GM12878 (cell line): ENCODE data around the gene IGF2R. TPM values are rescaled to one million over a fixed set of nuclear protein-coding genes. Genes with fewer than 3 reads are reported as not detected.

Experiments used
- ATAC-seq: fragments of 200-7000 bp; cut with Tn5 transposase; 3 replicates; pipeline ENCODE4 v1.9.1; 2020; ENCODE audit warnings: mild to moderate bottlenecking, moderate library complexity
- BruUV-seq: library from RNA; stranded (reverse); fragments of 400-500 nt; replicated peaks from 2 replicates; lab custom pipeline; 2021; lab: Mats Ljungman, UMichigan
- CTCF ChIA-PET: fragments of 300-600 bp; sonication (Branson Sonifier 250); formaldehyde crosslinking; extraction: SDS; loops from one replicate; lab custom pipeline; 2021; ENCODE audit warnings: inconsistent platforms; lab: Yijun Ruan, JAX
- POLR2A ChIA-PET: fragments of 350-600 bp; formaldehyde crosslinking; extraction: SDS; loops from one replicate; lab custom pipeline; 2021; ENCODE audit warnings: inconsistent platforms; lab: Charles Lee
- RAD21 ChIA-PET: fragments of 300-600 bp; sonication (Branson Sonifier 250); formaldehyde crosslinking; loops from one replicate; lab custom pipeline; 2023; ENCODE audit warnings: antibody characterized with exemption; ENCODE audit not compliant: unreplicated experiment; lab: Charles Lee
- SMC1A ChIA-PET: fragments of 300-600 bp; sonication (Branson Sonifier 250); formaldehyde crosslinking; loops from one replicate; lab custom pipeline; 2023; ENCODE audit not compliant: unreplicated experiment, uncharacterized antibody; lab: Charles Lee
- DNase-seq: peaks from one replicate; pipeline ENCODE4 v3.0.0-alpha.2; 2011; ENCODE audit warnings: low read depth, low spot score
- FAIRE-seq: peaks from 3 replicates; lab custom pipeline; 2011; peaks lifted over from hg19 to GRCh38; lab: Jason Lieb, UNC
- H2AFZ ChIP-seq: 2 replicates; pipeline ENCODE4 v1.6.0; 2011; ENCODE audit warnings: low read depth, low read length, control low read depth; ENCODE audit not compliant: control insufficient read depth
- H3K27ac ChIP-seq: 2 replicates; pipeline ENCODE4 v1.5.1; 2011; ENCODE audit warnings: control low read depth; ENCODE audit not compliant: control insufficient read depth, insufficient read depth
- H3K27me3 ChIP-seq, 2 experiments: replicated peaks in 1 of 2; 2 replicates each; pipeline versions ENCODE4 v1.6.0 to v1.6.1; 2011; ENCODE audit warnings: low read length in 1 of 2; ENCODE audit not compliant: control insufficient read depth in 2 of 2, insufficient read depth in 2 of 2
- H3K36me3 ChIP-seq, 2 experiments: 2 replicates each; pipeline ENCODE4 v1.5.1; 2011; ENCODE audit warnings: low read length in 1 of 2; ENCODE audit not compliant: control insufficient read depth in 2 of 2, insufficient read depth in 2 of 2
- H3K4me1 ChIP-seq: 2 replicates; pipeline ENCODE4 v1.6.1; 2011; ENCODE audit warnings: mild to moderate bottlenecking, low read length, moderate library complexity, mixed read lengths; ENCODE audit not compliant: control insufficient read depth, insufficient read depth
- H3K4me2 ChIP-seq: 2 replicates; pipeline ENCODE4 v1.6.0; 2011; ENCODE audit warnings: control low read depth; ENCODE audit not compliant: control insufficient read depth, insufficient read depth
- H3K4me3 ChIP-seq: fragments of 200-600 bp; sonication (generic); 2 replicates; pipeline ENCODE4 v1.5.1; 2016
- H3K79me2 ChIP-seq: 2 replicates; pipeline ENCODE4 v1.6.0; 2011; ENCODE audit warnings: low read length; ENCODE audit not compliant: control insufficient read depth, insufficient read depth
- H3K9ac ChIP-seq: 2 replicates; pipeline ENCODE4 v1.8.0; 2011; ENCODE audit warnings: low read length, control low read depth, mixed read lengths; ENCODE audit not compliant: control insufficient read depth, insufficient read depth
- H3K9me3 ChIP-seq: replicated peaks from 3 replicates; pipeline ENCODE4 v1.5.1; 2011; ENCODE audit warnings: mild to moderate bottlenecking, low read length; ENCODE audit not compliant: control insufficient read depth, insufficient read depth
- H4K20me1 ChIP-seq: 2 replicates; pipeline ENCODE4 v1.6.0; 2011; ENCODE audit not compliant: control insufficient read depth, insufficient read depth
- ATF7 ChIP-seq: fragments of 450-650 bp; IDR thresholded peaks from 2 replicates; pipeline ENCODE4 v1.6.1; 2016; ENCODE audit warnings: low read depth, mild to moderate bottlenecking
- BHLHE40 ChIP-seq, 2 experiments: fragments of 450-650 bp in 1 of 2; IDR thresholded peaks; 2 replicates each; pipeline ENCODE4 v1.6.1; 2011 to 2017; ENCODE audit warnings: low read depth in 2 of 2, borderline replicate concordance in 1 of 2, improper control_type of control experiment in 1 of 2, low read length in 1 of 2, mild to moderate bottlenecking in 1 of 2
- BRCA1 ChIP-seq: IDR thresholded peaks from 2 replicates; pipeline ENCODE4 v1.6.1; 2011; ENCODE audit warnings: low read depth, low read length, improper control_type of control experiment
- CBFB ChIP-seq: IDR thresholded peaks from 2 replicates; pipeline ENCODE4 v1.6.1; 2016; ENCODE audit warnings: antibody characterized with exemption, low read depth
- CHD2 ChIP-seq: IDR thresholded peaks from 2 replicates; pipeline ENCODE4 v1.6.1; 2011; ENCODE audit warnings: low read depth, low read length, improper control_type of control experiment, borderline replicate concordance
- DPF2 ChIP-seq: fragments of 450-650 bp; IDR thresholded peaks from 2 replicates; pipeline ENCODE4 v1.6.1; 2017; ENCODE audit warnings: mild to moderate bottlenecking
- HDAC6 ChIP-seq: fragments of 200-600 bp; sonication (generic); IDR thresholded peaks from one replicate; pipeline ENCODE4 v1.8.0; 2017; ENCODE audit warnings: antibody characterized with exemption; ENCODE audit not compliant: unreplicated experiment
- IKZF1 ChIP-seq: fragments of 450-650 bp; conservative IDR thresholded peaks from 2 replicates; pipeline ENCODE4 v1.6.1; 2017; ENCODE audit warnings: antibody characterized with exemption, mild to moderate bottlenecking
- JUNB ChIP-seq: IDR thresholded peaks from 2 replicates; pipeline ENCODE4 v1.6.1; 2016; ENCODE audit warnings: antibody characterized with exemption, mild to moderate bottlenecking
- MEF2B ChIP-seq: fragments of 450-650 bp; IDR thresholded peaks from 2 replicates; pipeline ENCODE4 v1.6.1; 2018; ENCODE audit warnings: mild to moderate bottlenecking, moderate library complexity; ENCODE audit not compliant: partially characterized antibody, poor library complexity, severe bottlenecking
- MLLT1 ChIP-seq: fragments of 450-650 bp; IDR thresholded peaks from 2 replicates; pipeline ENCODE4 v1.6.1; 2016; ENCODE audit warnings: mild to moderate bottlenecking
- NR2C1 ChIP-seq: fragments of 450-650 bp; IDR thresholded peaks from 2 replicates; pipeline ENCODE4 v1.6.1; 2017; ENCODE audit warnings: antibody characterized with exemption, mild to moderate bottlenecking, moderate library complexity
- NR2C2 ChIP-seq: IDR thresholded peaks from 2 replicates; pipeline ENCODE4 v1.6.1; 2011; ENCODE audit warnings: borderline replicate concordance, low read depth; ENCODE audit not compliant: control insufficient read depth, insufficient read length
- PKNOX1 ChIP-seq: fragments of 450-650 bp; IDR thresholded peaks from 2 replicates; pipeline ENCODE4 v1.6.1; 2016; ENCODE audit warnings: mild to moderate bottlenecking
- POLR2AphosphoS5 ChIP-seq: IDR thresholded peaks from 2 replicates; pipeline ENCODE4 v1.6.1; 2011; ENCODE audit warnings: mild to moderate bottlenecking, low read length, inconsistent platforms
- RUNX3 ChIP-seq: IDR thresholded peaks from 2 replicates; pipeline ENCODE4 v1.6.1; 2012; ENCODE audit warnings: low read length, inconsistent platforms
- SPI1 ChIP-seq: IDR thresholded peaks from 2 replicates; pipeline ENCODE4 v1.6.1; 2011; ENCODE audit warnings: low read depth, mild to moderate bottlenecking, low read length, moderate library complexity, borderline replicate concordance; ENCODE audit not compliant: insufficient read depth
- WGBS: methylation state at CpG from one replicate; pipeline ENCODE4 v1.1.6; 2016; ENCODE audit warnings: low lambda C conversion rate; ENCODE audit not compliant: insufficient replicate concordance, insufficient coverage; ENCODE audit errors: missing lambda C conversion rate; 5-methylcytosine and 5-hydroxymethylcytosine counted together
- in situ Hi-C: fragments of 300-500 bp; cut with MboI; formaldehyde crosslinking; loops from 9 replicates; pipeline ENCODE4 v1.14.3; 2018; ENCODE audit warnings: mixed read lengths
- intact Hi-C: fragments of 100-400 bp; cut with micrococcal nuclease; formaldehyde crosslinking; loops from one replicate; pipeline ENCODE4 v1.14.2; 2022; ENCODE audit not compliant: unreplicated experiment
- polyA plus RNA-seq, 11 experiments: library from polyadenylated mRNA; depleted of rRNA in 4 of 11; unstranded in 6 of 11; stranded (reverse) in 5 of 11; fragments of >200 nt; fragmentation: Nextera tagmentation in 4 of 11; fragmentation: Illumina TruSeq in 1 of 11; extraction: Ambion mirVana in 4 of 11; extraction: Trizol in 1 of 11; gene quantifications; 1 replicate in 1 of 11; 2 replicates in 10 of 11; pipeline versions ENCODE4 v1.2.1 to v1.2.3, GENCODE V29; 2011 to 2016; ENCODE audit warnings: inconsistent platforms in 2 of 11, missing spikeins in 2 of 11, low read depth in 1 of 11
- total RNA-seq, 4 experiments: library from RNA; depleted of rRNA in 3 of 4; stranded (reverse); fragments of >200 nt in 3 of 4; fragmentation: Illumina TruSeq in 1 of 4; extraction: Trizol in 1 of 4; gene quantifications; 2 replicates each; pipeline versions ENCODE4 v1.2.1 to v1.2.3, GENCODE V29; 2013 to 2021

Gene IGF2R
- total and polyA plus RNA-seq, 10 of the 15 experiments (the other 5 are each of a cell fraction or from before 2014, with no cell fraction given), result 1.00 to 40.1 (median 16.8) TPM

DNA sequence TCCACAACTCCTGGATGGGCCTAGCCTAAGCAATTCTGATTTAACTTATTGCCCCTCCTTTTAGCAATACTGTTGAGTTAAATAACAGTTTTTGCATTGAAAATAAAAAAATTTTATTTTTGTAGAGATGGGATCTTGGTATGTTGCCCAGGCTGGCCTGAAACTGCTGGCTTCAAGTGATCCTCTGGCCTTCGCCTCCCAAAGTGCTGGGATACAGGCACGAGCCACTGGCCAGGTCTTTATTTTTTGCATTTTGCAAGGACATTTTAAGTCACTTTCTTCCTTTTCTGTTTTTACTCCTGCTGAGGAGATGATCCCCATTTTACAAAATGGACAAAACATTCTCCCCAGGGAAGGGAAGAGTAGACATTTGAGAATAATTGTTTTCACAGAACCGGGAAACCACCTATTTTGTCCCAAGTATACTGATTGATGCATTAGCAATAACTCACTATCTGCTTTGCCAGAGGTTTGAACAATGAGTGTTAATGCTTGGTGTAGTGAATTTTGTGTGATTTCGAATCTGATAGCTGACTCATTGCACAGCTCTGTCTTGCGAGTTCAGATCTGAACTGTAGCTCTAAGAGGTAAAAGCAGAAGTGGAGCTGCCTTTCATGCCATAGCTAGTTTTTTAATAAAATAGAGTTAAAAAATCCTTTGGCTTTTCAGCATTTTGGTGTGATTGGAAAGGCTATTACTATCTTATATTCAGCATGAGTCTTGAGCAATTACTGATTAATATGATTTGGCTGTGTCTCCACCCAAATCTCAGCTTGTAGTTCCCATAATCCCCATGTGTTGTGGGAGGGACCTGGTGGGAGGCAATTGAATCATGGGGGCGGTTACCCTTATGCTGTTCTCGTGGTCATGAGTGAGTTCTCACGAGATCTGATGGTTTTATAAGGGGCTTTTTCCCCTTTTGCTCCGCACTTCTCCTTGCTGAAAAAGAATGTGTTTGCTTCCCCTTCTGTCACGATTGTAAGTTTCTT is 20.9 kb downstream of the IGF2R start:
- SMC1A ChIA-PET, result interaction anchor here (0.7 to 3.4 kb wide), 11 partner anchors 8 to 126 kb away, joined by 3 to 34 read pairs (median 6); no protein-coding TSS in a partner anchor
- Histone ChIP-seq H3K36me3 (peaks cover 0 to 9% of the 10 kb centered on the region in 2 experiments; a peak in 2 of 4 replicates), H3K27ac (peak overlapping the region; percentile 45), H3K9me3 (peaks cover 4% of the 10 kb centered on the region), H3K9ac (no peak overlapping the region), H3K4me1 (peaks cover 9% of the 10 kb centered on the region), H4K20me1 (no peaks in the 10 kb centered on the region; the same call in 1 of the 2 replicates), H3K4me3 (no peak overlapping the region; the same call in 1 of the 2 replicates), H3K27me3 (no peaks in the 10 kb centered on the region), H2AFZ (no peak overlapping the region), H3K79me2 (peaks cover 82% of the 10 kb centered on the region), H3K4me2 (peak overlapping the region; percentile 51; the same call in 1 of the 2 replicates)
- RAD21 ChIA-PET, result interaction anchor here (0.7 to 3.5 kb wide), 7 partner anchors 10 to 59 kb away, joined by 3 to 89 read pairs (median 5); partner anchors contain the start of gene IGF2R
- in situ Hi-C loops (no loop called here), intact Hi-C loops (no loop called here)
- CTCF ChIA-PET, result interaction anchor here (0.5 to 2.3 kb wide), 8 partner anchors 8 to 1113 kb away, joined by 3 to 12 read pairs (median 4); no protein-coding TSS in a partner anchor
- FAIRE-seq (no peak), ATAC-seq (peak; percentile 94), DNase-seq (no peak)
- POLR2A ChIA-PET, result interaction anchor here (0.7 to 3.4 kb wide), 5 partner anchors 10 to 111 kb away, joined by 3 to 34 read pairs (median 12); no protein-coding TSS in a partner anchor
- BruUV-seq, result no TSS peak
- peak; percentile 13 to 56; a peak in 1 of 4 replicates for TF ChIP-seq BHLHE40 (IDR thresholded peaks at IDR 0.05; ENCODE audit: borderline replicate concordance in 1 of 2, low read depth in 2 of 2, low read length in 1 of 2)
- peak; percentile 48; the same call in 1 of the 2 replicates for TF ChIP-seq BRCA1
- TF ChIP-seq HDAC6, result no peak
- TF ChIP-seq IKZF1, result no peak
- TF ChIP-seq JUNB, result peak; percentile 45
- peak; percentile 15; the same call in 1 of the 2 replicates for TF ChIP-seq MLLT1
- no peak for TF ChIP-seq NR2C1
- TF ChIP-seq DPF2, result 0 out of 2 replicates have a peak, but pooled peaks have one; percentile 31
- peak; percentile 6; the same call in 1 of the 2 replicates for TF ChIP-seq ATF7
- peak; percentile 93 for TF ChIP-seq SPI1
- TF ChIP-seq RUNX3, result 0 out of 2 replicates have a peak, but pooled peaks have one; percentile 21
- TF ChIP-seq CHD2, result peak; percentile 77; the same call in 1 of the 2 replicates
- peak; percentile 50; the same call in 1 of the 2 replicates for TF ChIP-seq POLR2AphosphoS5
- peak; percentile 56; the same call in 1 of the 2 replicates for TF ChIP-seq CBFB
- peak; percentile 39 for TF ChIP-seq MEF2B
- TF ChIP-seq PKNOX1, result peak; percentile 38; the same call in 1 of the 2 replicates
- TF ChIP-seq NR2C2, result no peak
- WGBS, result 35% methylated on average over 10 of the region's 10 CpGs
